SK-N-SH (cell line): ENCODE measurements around the gene LMNB1. TPM values are rescaled to one million over a fixed set of nuclear protein-coding genes. Genes with fewer than 3 reads are reported as not detected.

ENCODE experiments used
- CTCF ChIA-PET: fragments of 300-600, 350-600 bp; formaldehyde crosslinking; extraction: SDS; loops from one replicate; lab custom pipeline; 2021; lab: Yijun Ruan, JAX
- POLR2A ChIA-PET: fragments of 350-600 bp; sonication (Branson Sonifier 250); formaldehyde crosslinking; extraction: SDS; loops from one replicate; lab custom pipeline; 2020; ENCODE audit warnings: antibody characterized with exemption, inconsistent platforms; lab: Yijun Ruan, JAX
- DNase-seq: peaks from one replicate; pipeline ENCODE4 v3.0.0; 2012
- H2AFZ ChIP-seq: fragments of 200-600 bp; sonication (generic); 2 replicates; pipeline ENCODE4 v1.8.1; 2016; ENCODE audit warnings: antibody characterized with exemption, mild to moderate bottlenecking, low read depth
- H3F3A ChIP-seq: fragments of 200-600 bp; sonication (generic); replicated peaks from 2 replicates; pipeline ENCODE3; 2016; ENCODE audit warnings: antibody characterized with exemption, mild to moderate bottlenecking; ENCODE audit not compliant: insufficient read depth
- H3K27ac ChIP-seq, 2 experiments: fragments of 200-500 bp in 1 of 2; fragments of 200-600 bp in 1 of 2; sonication (Bioruptor generic) in 1 of 2; sonication (generic), shearing (Covaris generic) in 1 of 2; 2 replicates each; pipeline versions ENCODE4 v1.5.1 to v1.6.1; 2014 to 2016; ENCODE audit warnings: low read depth in 2 of 2, inconsistent platforms in 1 of 2, low read length in 1 of 2, mild to moderate bottlenecking in 1 of 2, mixed read lengths in 1 of 2
- H3K27me3 ChIP-seq: fragments of 200-600 bp; sonication (generic), shearing (Covaris generic); 2 replicates; pipeline ENCODE4 v1.6.1; 2016; ENCODE audit warnings: mixed run types; ENCODE audit not compliant: insufficient read depth
- H3K36me3 ChIP-seq, 2 experiments: fragments of 200-500 bp in 1 of 2; fragments of 200-600 bp in 1 of 2; sonication (Bioruptor generic) in 1 of 2; sonication (generic) in 1 of 2; replicated peaks in 1 of 2; 2 replicates each; pipeline versions ENCODE3 to v1.5.1; 2014 to 2016; ENCODE audit warnings: low read length in 1 of 2, mild to moderate bottlenecking in 1 of 2; ENCODE audit not compliant: insufficient read depth in 2 of 2, control insufficient read depth in 1 of 2
- H3K4me1 ChIP-seq, 2 experiments: fragments of 200-500 bp in 1 of 2; fragments of 200-600 bp in 1 of 2; sonication (Bioruptor generic) in 1 of 2; sonication (generic), shearing (Covaris generic) in 1 of 2; 2 replicates each; pipeline versions ENCODE4 v1.5.1 to v1.6.1; 2014 to 2016; ENCODE audit warnings: low read depth in 1 of 2, low read length in 1 of 2, mixed run types in 1 of 2; ENCODE audit not compliant: insufficient read depth in 2 of 2, control insufficient read depth in 1 of 2
- H3K4me2 ChIP-seq: fragments of 200-600 bp; sonication (generic), shearing (Covaris generic); 2 replicates; pipeline ENCODE4 v1.6.1; 2017; ENCODE audit warnings: mixed run types
- H3K4me3 ChIP-seq, 2 experiments: fragments of 200-500 bp in 1 of 2; fragments of 200-600 bp in 1 of 2; sonication (Bioruptor generic) in 1 of 2; sonication (generic), shearing (Covaris generic) in 1 of 2; 2 replicates each; pipeline versions ENCODE4 v1.5.1 to v1.8.1; 2014 to 2016; ENCODE audit warnings: low read depth in 2 of 2, inconsistent platforms in 1 of 2, low read length in 1 of 2, mild to moderate bottlenecking in 1 of 2, mixed read lengths in 1 of 2, moderate library complexity in 1 of 2
- H3K79me2 ChIP-seq: fragments of 200-600 bp; sonication (generic); 2 replicates; pipeline ENCODE4 v1.8.1; 2017; ENCODE audit warnings: mild to moderate bottlenecking; ENCODE audit not compliant: insufficient read depth
- H3K9ac ChIP-seq: fragments of 200-600 bp; sonication (generic); 2 replicates; pipeline ENCODE4 v1.6.1; 2017; ENCODE audit warnings: mixed run types
- H3K9me2 ChIP-seq: fragments of 200-600 bp; sonication (generic); 2 replicates; pipeline ENCODE4 v1.6.1; 2017; ENCODE audit warnings: mixed run types
- H3K9me3 ChIP-seq: fragments of 200-600 bp; sonication (generic); 2 replicates; pipeline ENCODE4 v1.6.1; 2017; ENCODE audit warnings: mixed run types, mild to moderate bottlenecking, moderate library complexity
- H4K20me1 ChIP-seq: fragments of 200-600 bp; sonication (generic); 2 replicates; pipeline ENCODE4 v1.6.1; 2017; ENCODE audit warnings: mild to moderate bottlenecking, mixed run types; ENCODE audit not compliant: insufficient read depth
- CHD2 ChIP-seq: fragments of 150-350 bp; IDR thresholded peaks from 2 replicates; pipeline ENCODE4 v1.6.1; 2018; ENCODE audit warnings: low read length; ENCODE audit not compliant: partially characterized antibody
- CTCF ChIP-seq: fragments of 200-600 bp; sonication (generic); IDR thresholded peaks from 2 replicates; pipeline ENCODE4 v1.6.1; 2017; ENCODE audit warnings: antibody characterized with exemption, mild to moderate bottlenecking, moderate library complexity
- ELF1 ChIP-seq: IDR thresholded peaks from 2 replicates; pipeline ENCODE4 v1.4.0; 2012
- EZH2phosphoT487 ChIP-seq: fragments of 200-600 bp; sonication (generic); IDR thresholded peaks from 2 replicates; pipeline ENCODE4 v1.6.1; 2017; ENCODE audit warnings: low read depth, mixed run types, mild to moderate bottlenecking, antibody characterized with exemption, moderate library complexity, borderline replicate concordance
- FOXM1 ChIP-seq: IDR thresholded peaks from 2 replicates; pipeline ENCODE4 v1.4.0; 2012; ENCODE audit warnings: low read depth, mild to moderate bottlenecking
- GABPA ChIP-seq: IDR thresholded peaks from 2 replicates; pipeline ENCODE4 v1.4.0; 2012; ENCODE audit warnings: low read depth, mild to moderate bottlenecking
- MAX ChIP-seq: IDR thresholded peaks from 2 replicates; pipeline ENCODE4 v1.4.0; 2012; ENCODE audit warnings: low read depth
- NFIC ChIP-seq: IDR thresholded peaks from 2 replicates; pipeline ENCODE4 v1.4.0; 2012; ENCODE audit warnings: borderline replicate concordance
- NRF1 ChIP-seq: IDR thresholded peaks from 2 replicates; pipeline ENCODE4 v1.6.1; 2012; ENCODE audit warnings: low read depth, mild to moderate bottlenecking, low read length
- PBX3 ChIP-seq: IDR thresholded peaks from 2 replicates; pipeline ENCODE4; 2012
- RCOR1 ChIP-seq: fragments of 150-350 bp; IDR thresholded peaks from 2 replicates; pipeline ENCODE4 v1.6.1; 2017; ENCODE audit warnings: antibody characterized with exemption, low read length
- RFX5 ChIP-seq: IDR thresholded peaks from 2 replicates; pipeline ENCODE4 v1.6.1; 2012; ENCODE audit warnings: mild to moderate bottlenecking, improper control_type of control experiment, low read length
- RXRA ChIP-seq: IDR thresholded peaks from 2 replicates; pipeline ENCODE4 v1.4.0; 2012; ENCODE audit warnings: low read depth, mild to moderate bottlenecking, borderline replicate concordance
- SIN3A ChIP-seq: IDR thresholded peaks from 2 replicates; pipeline ENCODE4 v1.6.1; 2012; ENCODE audit warnings: low read depth, mild to moderate bottlenecking, low read length, moderate library complexity, borderline replicate concordance
- TEAD4 ChIP-seq: IDR thresholded peaks from 2 replicates; pipeline ENCODE4 v1.4.0; 2012; ENCODE audit warnings: mild to moderate bottlenecking, borderline replicate concordance; ENCODE audit not compliant: insufficient read depth
- USF1 ChIP-seq: IDR thresholded peaks from 2 replicates; pipeline ENCODE4 v1.4.0; 2012; ENCODE audit warnings: low read depth, borderline replicate concordance
- USF2 ChIP-seq: fragments of 150-350 bp; IDR thresholded peaks from 2 replicates; pipeline ENCODE4 v1.6.1; 2017; ENCODE audit warnings: antibody characterized with exemption, low read length, low read depth, borderline replicate concordance
- YY1 ChIP-seq: IDR thresholded peaks from 2 replicates; pipeline ENCODE4 v1.4.0; 2012; ENCODE audit warnings: low read depth, mild to moderate bottlenecking
- WGBS: methylation state at CpG from one replicate; pipeline ENCODE4 v1.1.6; 2017; ENCODE audit warnings: low lambda C conversion rate; 5-methylcytosine and 5-hydroxymethylcytosine counted together
- polyA plus RNA-seq, 3 experiments: library from polyadenylated mRNA; depleted of rRNA; stranded (reverse); fragments of >200 nt; gene quantifications; 2 replicates each; pipeline ENCODE4 v1.2.3, GENCODE V29; 2012

The LMNB1 gene
- polyA plus RNA-seq, 1 of the 3 experiments (the other 2 are of a cell fraction) = 34.9 TPM

GRCh38 chr5:126741361-126741760 lies 35.6 kb upstream of the LMNB1 start:
- H3K4me3 ChIP-seq = no peak overlapping the region
- H3K9ac ChIP-seq = no peak overlapping the region
- ChIA-PET CTCF (no interaction called here), POLR2A (no interaction called here)
- no peaks in the 10 kb centered on the region for H3K79me2 ChIP-seq
- no peaks in the 10 kb centered on the region for H3K36me3 ChIP-seq
- 82% methylated on average over 9 of the region's 9 CpGs for WGBS
- no peaks in the 10 kb centered on the region for H3F3A ChIP-seq
- H2AFZ ChIP-seq = no peak overlapping the region
- H4K20me1 ChIP-seq = no peaks in the 10 kb centered on the region
- H3K9me3 ChIP-seq = no peaks in the 10 kb centered on the region
- H3K4me1 ChIP-seq = no peaks in the 10 kb centered on the region
- no peaks in the 10 kb centered on the region for H3K9me2 ChIP-seq
- DNase-seq = no peak
- H3K27ac ChIP-seq = no peak overlapping the region
- H3K4me2 ChIP-seq = no peak overlapping the region
- no peaks in the 10 kb centered on the region for H3K27me3 ChIP-seq
- TF ChIP-seq EZH2phosphoT487 = no peak
- no peak for TF ChIP-seq RXRA
- no peak for TF ChIP-seq GABPA
- no peak for TF ChIP-seq CTCF
- no peak for TF ChIP-seq PBX3
- no peak for TF ChIP-seq SIN3A
- TF ChIP-seq MAX = no peak
- no peak for TF ChIP-seq NRF1
- no peak for TF ChIP-seq USF1
- no peak for TF ChIP-seq RCOR1
- TF ChIP-seq ELF1 = no peak
- TF ChIP-seq CHD2 = no peak
- no peak for TF ChIP-seq YY1
- no peak for TF ChIP-seq USF2
- TF ChIP-seq NFIC = no peak
- no peak for TF ChIP-seq TEAD4
- no peak for TF ChIP-seq RFX5
- TF ChIP-seq FOXM1 = no peak
